Liver (tissue), 9 donors: Measurements from ENCODE around the gene TRIM9. TPM values are rescaled to one million over a fixed set of nuclear protein-coding genes. Genes with fewer than 3 reads are reported as not detected.

Experiments
- DNase-seq: peaks from one replicate; pipeline ENCODE4 v3.0.0-alpha.2; 2017; ENCODE audit warnings: low spot score
- H3K27ac ChIP-seq, 2 donors: one replicate each; pipeline ENCODE4 v1.7.0; 2013; ENCODE audit warnings: inconsistent platforms in 2 of 2, low read length in 2 of 2, control low read depth in 1 of 2, low read depth in 1 of 2, mild to moderate bottlenecking in 1 of 2
- H3K27me3 ChIP-seq, 4 donors: one replicate each; pipeline versions ENCODE4 v1.6.1 to v1.7.0; 2013; ENCODE audit warnings: low read length in 3 of 4, inconsistent platforms in 1 of 4, mild to moderate bottlenecking in 1 of 4, moderate library complexity in 1 of 4; ENCODE audit not compliant: control insufficient read depth in 4 of 4, insufficient read depth in 4 of 4
- H3K36me3 ChIP-seq, 4 donors: one replicate each; pipeline versions ENCODE4 v1.6.1 to v1.7.0; 2013; ENCODE audit warnings: low read length in 3 of 4, mild to moderate bottlenecking in 3 of 4, low read depth in 1 of 4, moderate library complexity in 1 of 4; ENCODE audit not compliant: control insufficient read depth in 4 of 4, insufficient read depth in 3 of 4
- H3K4me1 ChIP-seq, 4 donors: one replicate each; pipeline versions ENCODE4 v1.6.1 to v1.7.0; 2013; ENCODE audit warnings: low read length in 3 of 4, mild to moderate bottlenecking in 3 of 4, moderate library complexity in 1 of 4; ENCODE audit not compliant: control insufficient read depth in 4 of 4, insufficient read depth in 4 of 4
- H3K4me3 ChIP-seq, 3 donors: one replicate each; pipeline versions ENCODE4 v1.6.1 to v1.7.0; 2013; ENCODE audit warnings: low read length in 3 of 3, control low read depth in 1 of 3, low read depth in 1 of 3, mild to moderate bottlenecking in 1 of 3
- H3K9ac ChIP-seq, 2 donors: one replicate each; pipeline ENCODE4 v1.7.0; 2013; ENCODE audit warnings: low read length in 2 of 2, mild to moderate bottlenecking in 2 of 2, moderate library complexity in 2 of 2, control low read depth in 1 of 2, low read depth in 1 of 2
- H3K9me3 ChIP-seq, 4 donors: one replicate each; pipeline versions ENCODE4 v1.6.1 to v1.7.0; 2013; ENCODE audit warnings: low read length in 3 of 4; ENCODE audit not compliant: control insufficient read depth in 4 of 4
- ATF3 ChIP-seq: IDR thresholded peaks from 2 replicates; pipeline ENCODE4 v1.6.1; 2016; ENCODE audit warnings: antibody characterized with exemption
- CTCF ChIP-seq: fragments of 150-350 bp; IDR thresholded peaks from 2 replicates; pipeline ENCODE4 v1.5.1; 2017; ENCODE audit warnings: improper control_type of control experiment, low read depth, low read length; ENCODE audit not compliant: missing input control
- EGR1 ChIP-seq, 2 donors: IDR thresholded peaks; 2 replicates each; pipeline ENCODE4 v1.6.1; 2016 to 2018; ENCODE audit warnings: antibody characterized with exemption in 2 of 2, low read depth in 2 of 2
- FOXA1 ChIP-seq: IDR thresholded peaks from 2 replicates; pipeline ENCODE4 v1.6.1; 2016; ENCODE audit warnings: antibody characterized with exemption
- FOXA2 ChIP-seq: IDR thresholded peaks from 2 replicates; pipeline ENCODE4 v1.6.1; 2016; ENCODE audit warnings: antibody characterized with exemption
- GABPA ChIP-seq, 2 donors: IDR thresholded peaks in 1 of 2; conservative IDR thresholded peaks in 1 of 2; 2 replicates each; pipeline ENCODE4 v1.6.1; 2016; ENCODE audit warnings: antibody characterized with exemption in 2 of 2, mild to moderate bottlenecking in 1 of 2, moderate library complexity in 1 of 2
- HNF4A ChIP-seq, 2 donors: conservative IDR thresholded peaks; 2 replicates each; pipeline ENCODE4 v1.6.1; 2016; ENCODE audit warnings: antibody characterized with exemption in 2 of 2, mild to moderate bottlenecking in 2 of 2
- HNF4G ChIP-seq: IDR thresholded peaks from 2 replicates; pipeline ENCODE4 v1.6.1; 2016; ENCODE audit warnings: antibody characterized with exemption
- JUND ChIP-seq, 2 donors: IDR thresholded peaks; 2 replicates each; pipeline ENCODE4 v1.6.1; 2016; ENCODE audit warnings: antibody characterized with exemption in 2 of 2
- MAX ChIP-seq: IDR thresholded peaks from 2 replicates; pipeline ENCODE4 v1.6.1; 2016; ENCODE audit warnings: antibody characterized with exemption
- NR2F2 ChIP-seq: IDR thresholded peaks from 2 replicates; pipeline ENCODE4 v1.6.1; 2016; ENCODE audit warnings: antibody characterized with exemption
- RAD21 ChIP-seq, 2 donors: IDR thresholded peaks; 2 replicates each; pipeline ENCODE4 v1.6.1; 2016; ENCODE audit warnings: antibody characterized with exemption in 2 of 2, mild to moderate bottlenecking in 2 of 2
- REST ChIP-seq: IDR thresholded peaks from 2 replicates; pipeline ENCODE4 v1.6.1; 2016; ENCODE audit warnings: antibody characterized with exemption, mild to moderate bottlenecking
- RXRA ChIP-seq, 2 donors: IDR thresholded peaks; 2 replicates each; pipeline ENCODE4 v1.6.1; 2017 to 2018; ENCODE audit warnings: antibody characterized with exemption in 2 of 2, mild to moderate bottlenecking in 1 of 2
- SP1 ChIP-seq: IDR thresholded peaks from 2 replicates; pipeline ENCODE4 v1.6.1; 2018; ENCODE audit warnings: antibody characterized with exemption, mild to moderate bottlenecking
- TAF1 ChIP-seq: conservative IDR thresholded peaks from 2 replicates; pipeline ENCODE4 v1.6.1; 2016; ENCODE audit warnings: antibody characterized with exemption, mild to moderate bottlenecking
- YY1 ChIP-seq: IDR thresholded peaks from 2 replicates; pipeline ENCODE4 v1.6.1; 2016; ENCODE audit warnings: antibody characterized with exemption, mild to moderate bottlenecking
- ZBTB33 ChIP-seq: IDR thresholded peaks from 2 replicates; pipeline ENCODE4 v1.6.1; 2016; ENCODE audit warnings: antibody characterized with exemption
- WGBS: extraction: QIAGEN DNeasy Blood & Tissue Kit; methylation state at CpG from one replicate; pipeline ENCODE4 v1.1.7; 2013; 5-methylcytosine and 5-hydroxymethylcytosine counted together
- polyA plus RNA-seq, 2 donors: library from polyadenylated mRNA; stranded (reverse) in 1 of 2; unstranded in 1 of 2; fragments of 200-250 nt in 1 of 2; fragments of >200 nt in 1 of 2; fragmentation: Nextera tagmentation in 1 of 2; extraction: Ambion mirVana in 1 of 2; gene quantifications; one replicate each; pipeline versions ENCODE4 v1.2.1 to v1.2.3, GENCODE V29; 2013 to 2015
- total RNA-seq, 2 donors: library from RNA; depleted of rRNA; stranded (reverse); fragments of >200 nt; gene quantifications; one replicate each; pipeline ENCODE4 v1.2.3, GENCODE V29; 2014
- donor health status: healthy.
- donor health status: healthy.
- donor health status: healthy.
- donor health status: healthy.
- donor health status: healthy.

Gene TRIM9
- total and polyA plus RNA-seq, 4 donors = 0.09 to 1.6 (median 0.18) TPM

GRCh38 chr14:51080645-51081044, 14.3 kb downstream of the TRIM9 start:
- DNase-seq = no peak
- no peaks in the 10 kb centered on the region for H3K27me3 ChIP-seq
- no peaks in the 10 kb centered on the region for H3K9me3 ChIP-seq
- H3K9ac ChIP-seq = no peak overlapping the region
- H3K36me3 ChIP-seq = no peaks in the 10 kb centered on the region
- no peak overlapping the region for H3K27ac ChIP-seq
- H3K4me1 ChIP-seq = peaks cover 0 to 5% (median 0%) of the 10 kb centered on the region in 4 donors
- H3K4me3 ChIP-seq = no peak overlapping the region
- WGBS = 51% methylated on average over 3 of the region's 3 CpGs
- TF ChIP-seq ATF3 (no peak), GABPA (IDR thresholded peaks at IDR 0.05 in 1 of 2, conservative IDR thresholded peaks at IDR 0.05 in 1 of 2) (no peak), CTCF (no peak), EGR1 (IDR thresholded peaks at IDR 0.05; ENCODE audit: low read depth in 2 of 2) (no peak), HNF4A (conservative IDR thresholded peaks at IDR 0.05) (no peak), YY1 (no peak), ZBTB33 (no peak), FOXA1 (no peak), RAD21 (IDR thresholded peaks at IDR 0.05) (no peak), RXRA (IDR thresholded peaks at IDR 0.05) (no peak), SP1 (no peak)

GRCh38 chr14:51079489-51079888, 15.4 kb downstream of the TRIM9 start:
- no peaks in the 10 kb centered on the region for H3K9me3 ChIP-seq
- no peaks in the 10 kb centered on the region for H3K27me3 ChIP-seq
- WGBS = 18% methylated on average over 1 of the region's 1 CpG
- H3K4me3 ChIP-seq = no peak overlapping the region
- H3K9ac ChIP-seq = no peak overlapping the region
- H3K4me1 ChIP-seq = peaks cover 0 to 5% (median 0%) of the 10 kb centered on the region in 4 donors
- no peak for DNase-seq
- TF ChIP-seq MAX (no peak), SP1 (no peak), GABPA (IDR thresholded peaks at IDR 0.05 in 1 of 2, conservative IDR thresholded peaks at IDR 0.05 in 1 of 2) (no peak), FOXA1 (no peak), RAD21 (IDR thresholded peaks at IDR 0.05) (no peak), HNF4A (conservative IDR thresholded peaks at IDR 0.05) (no peak), CTCF (no peak), HNF4G (no peak), ATF3 (no peak), TAF1 (no peak), FOXA2 (no peak), YY1 (no peak), NR2F2 (no peak), REST (no peak), ZBTB33 (no peak), RXRA (IDR thresholded peaks at IDR 0.05) (no peak), JUND (IDR thresholded peaks at IDR 0.05) (no peak), EGR1 (IDR thresholded peaks at IDR 0.05; ENCODE audit: low read depth in 2 of 2) (no peak)
- no peak overlapping the region for H3K27ac ChIP-seq
- H3K36me3 ChIP-seq = no peaks in the 10 kb centered on the region
